Activated CD4-positive, alpha-beta T cell treated with anti-CD3 and anti-CD28 coated beads, Interleukin-2, Interleukin-4, amounts not matched to agents 100 ng/mL and 50 ng/mL, durations not matched to agents 16 hours and 8 hours (primary cell): ENCODE results near the gene WIPF1.
A peak's percentile ranks its signal among the peaks of the same experiment; 100 is the strongest.

ENCODE experiments used
- DNase-seq: peaks from one replicate; pipeline ENCODE4 v3.0.0-alpha.2; 2020; ENCODE audit warnings: low spot score

The WIPF1 gene

GRCh38 chr2:174618179-174618578 is 20.6 kb upstream of the WIPF1 start:
- DNase-seq, result no peak

- peak; percentile 65 for DNase-seq
Measured at GRCh38 chr2:174617718-174618117, 20.1 kb upstream of the WIPF1 start.

GRCh38 chr2:174617120-174617519 is 19.5 kb upstream of the WIPF1 start:
- no peak for DNase-seq

GRCh38 chr2:174615871-174616436 is 18.4 kb upstream of the WIPF1 start:
- no peak for DNase-seq

- DNase-seq, result no peak
Measured at GRCh38 chr2:174614261-174614660, 16.7 kb upstream of the WIPF1 start.

- no peak for DNase-seq
Measured at GRCh38 chr2:174613531-174613930, 15.9 kb upstream of the WIPF1 start.

GRCh38 chr2:174612970-174613369 is 15.4 kb upstream of the WIPF1 start:
- no peak for DNase-seq

- DNase-seq, result no peak
Measured at GRCh38 chr2:174611854-174612253, 14.2 kb upstream of the WIPF1 start.

- DNase-seq, result no peak
Measured at GRCh38 chr2:174611006-174611405, 13.4 kb upstream of the WIPF1 start.

GRCh38 chr2:174610243-174610995 is 12.8 kb upstream of the WIPF1 start:
- no peak for DNase-seq

GRCh38 chr2:174609261-174609660 is 11.7 kb upstream of the WIPF1 start:
- no peak for DNase-seq

- DNase-seq, result peak; percentile 37
Measured at GRCh38 chr2:174608866-174609214, 11.2 kb upstream of the WIPF1 start.

GRCh38 chr2:174607989-174608865 is 10.6 kb upstream of the WIPF1 start:
- DNase-seq, result peak; percentile 73

GRCh38 chr2:174607584-174607983 is 10.0 kb upstream of the WIPF1 start:
- DNase-seq, result no peak

GRCh38 chr2:174606336-174606735 is 8.7 kb upstream of the WIPF1 start:
- peak; percentile 80 for DNase-seq

- DNase-seq, result no peak
Measured at GRCh38 chr2:174605687-174606086, 8.1 kb upstream of the WIPF1 start.

- DNase-seq, result peak; percentile 73
Measured at GRCh38 chr2:174603280-174603679, 5.7 kb upstream of the WIPF1 start.

GRCh38 chr2:174602745-174603144 is 5.1 kb upstream of the WIPF1 start:
- DNase-seq, result no peak

GRCh38 chr2:174600349-174600748 is 2.7 kb upstream of the WIPF1 start:
- no peak for DNase-seq

GRCh38 chr2:174599310-174599921 is 1.8 kb upstream of the WIPF1 start:
- no peak for DNase-seq

- DNase-seq, result no peak
Measured at GRCh38 chr2:174597009-174597344, 627 bp downstream of the WIPF1 start.

GRCh38 chr2:174595891-174596397 is 1.7 kb downstream of the WIPF1 start:
- DNase-seq, result peak; percentile 58
